ENCODE results near the gene SYNRG.

- TF ChIP-seq CTCF (IDR thresholded peaks at IDR 0.05) = no peak
- no peak for TF ChIP-seq POLR2A (IDR thresholded peaks at IDR 0.05)
These were observed 24.2 kb downstream of the SYNRG start for GRCh38 chr17:37585066-37585465.
